ENCODE results near the gene RGP1. TPM values are rescaled to one million over a fixed set of nuclear protein-coding genes. Genes with fewer than 3 reads are reported as not detected.
A peak's percentile ranks its signal among the peaks of the same experiment; 100 is the strongest.

Gene RGP1
- total RNA-seq, 1 donor from 2014 or later, result 16.2 TPM

DNA sequence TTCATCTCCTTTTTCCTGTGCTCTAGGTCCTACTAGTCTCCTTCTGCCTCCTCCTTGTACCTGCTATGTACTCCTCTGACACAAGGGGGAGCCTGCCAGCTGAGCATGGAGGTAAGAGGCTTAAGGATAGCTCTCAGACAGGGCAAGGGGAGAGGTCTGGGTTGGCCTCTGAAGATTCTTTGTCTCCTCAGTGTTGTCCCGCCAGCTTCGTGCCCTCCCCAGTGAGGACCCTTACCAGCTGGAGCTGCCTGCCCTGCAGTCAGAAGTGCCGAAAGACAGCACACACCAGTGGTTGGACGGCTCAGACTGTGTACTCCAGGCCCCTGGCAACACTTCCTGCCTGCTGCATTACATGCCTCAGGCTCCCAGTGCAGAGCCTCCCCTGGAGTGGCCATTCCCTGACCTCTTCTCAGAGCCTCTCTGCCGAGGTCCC is 12.9 kb upstream of the RGP1 start:
- H3K27me3 ChIP-seq, result no peaks in the 10 kb centered on the region
- no peak overlapping the region for H3K4me3 ChIP-seq
- peaks cover 0 to 57% of the 10 kb centered on the region in 2 donors for H3K36me3 ChIP-seq
- H3K9me3 ChIP-seq, result no peaks in the 10 kb centered on the region
- H3K4me1 ChIP-seq, result peaks cover 17% of the 10 kb centered on the region
- H3K27ac ChIP-seq, result no peak overlapping the region
- no peak for TF ChIP-seq POLR2A (IDR thresholded peaks at IDR 0.05)
- TF ChIP-seq, protein P1, sequence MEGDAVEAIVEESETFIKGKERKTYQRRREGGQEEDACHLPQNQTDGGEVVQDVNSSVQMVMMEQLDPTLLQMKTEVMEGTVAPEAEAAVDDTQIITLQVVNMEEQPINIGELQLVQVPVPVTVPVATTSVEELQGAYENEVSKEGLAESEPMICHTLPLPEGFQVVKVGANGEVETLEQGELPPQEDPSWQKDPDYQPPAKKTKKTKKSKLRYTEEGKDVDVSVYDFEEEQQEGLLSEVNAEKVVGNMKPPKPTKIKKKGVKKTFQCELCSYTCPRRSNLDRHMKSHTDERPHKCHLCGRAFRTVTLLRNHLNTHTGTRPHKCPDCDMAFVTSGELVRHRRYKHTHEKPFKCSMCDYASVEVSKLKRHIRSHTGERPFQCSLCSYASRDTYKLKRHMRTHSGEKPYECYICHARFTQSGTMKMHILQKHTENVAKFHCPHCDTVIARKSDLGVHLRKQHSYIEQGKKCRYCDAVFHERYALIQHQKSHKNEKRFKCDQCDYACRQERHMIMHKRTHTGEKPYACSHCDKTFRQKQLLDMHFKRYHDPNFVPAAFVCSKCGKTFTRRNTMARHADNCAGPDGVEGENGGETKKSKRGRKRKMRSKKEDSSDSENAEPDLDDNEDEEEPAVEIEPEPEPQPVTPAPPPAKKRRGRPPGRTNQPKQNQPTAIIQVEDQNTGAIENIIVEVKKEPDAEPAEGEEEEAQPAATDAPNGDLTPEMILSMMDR (IDR thresholded peaks at IDR 0.05), result peak; percentile 8 to 60 (median 25)
- no peak for DNase-seq (ENCODE audit: extremely low spot score in 2 of 2)
- intact Hi-C loops (cut with DNase I), result no loop called here

DNA sequence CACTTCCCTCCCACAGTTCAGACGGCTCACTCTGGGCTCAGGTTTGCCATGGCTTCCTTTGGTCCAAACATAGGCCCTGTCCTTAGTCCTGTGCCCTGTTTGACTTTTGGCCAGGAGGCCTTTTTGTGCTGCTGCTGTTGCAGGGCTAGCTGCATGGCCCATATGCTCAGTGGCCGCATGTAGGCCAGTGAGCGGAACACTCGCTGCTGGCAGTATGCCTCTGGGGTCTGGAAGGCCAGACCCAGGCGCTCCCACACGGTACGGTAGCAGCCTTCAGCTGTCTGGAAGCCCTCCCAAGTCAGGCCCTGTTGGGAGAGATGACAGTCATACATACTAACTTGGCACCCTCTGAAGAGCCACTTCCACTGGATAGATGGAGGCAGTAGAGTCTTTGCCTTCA is 11.9 kb upstream of the RGP1 start:
- intact Hi-C loops (cut with DNase I), result no loop called here

GRCh38 chr9:35738186-35738585 is 10.9 kb upstream of the RGP1 start:
- Histone ChIP-seq H3K36me3 (peaks cover 0 to 76% of the 10 kb centered on the region in 2 donors), H3K27me3 (no peaks in the 10 kb centered on the region), H3K9me3 (no peaks in the 10 kb centered on the region), H3K27ac (no peak overlapping the region), H3K4me3 (no peak overlapping the region), H3K4me1 (peaks cover 10% of the 10 kb centered on the region)
- TF ChIP-seq POLR2AphosphoS5 (IDR thresholded peaks at IDR 0.05; ENCODE audit: insufficient read depth in 1 of 2, low read depth in 1 of 2) (no peak), POLR2A (IDR thresholded peaks at IDR 0.05) (no peak)
- TF ChIP-seq, protein P1 (IDR thresholded peaks at IDR 0.05), result no peak
- no peak for DNase-seq (ENCODE audit: extremely low spot score in 2 of 2)
- intact Hi-C loops (cut with DNase I), result no loop called here

More for the DNA sequence above, 11.9 kb upstream of the RGP1 start:
- DNase-seq (ENCODE audit: extremely low spot score in 2 of 2), result no peak
- Histone ChIP-seq H3K4me1 (peaks cover 14% of the 10 kb centered on the region), H3K4me3 (no peak overlapping the region), H3K36me3 (peaks cover 0 to 66% of the 10 kb centered on the region in 2 donors), H3K9me3 (no peaks in the 10 kb centered on the region), H3K27ac (no peak overlapping the region), H3K27me3 (no peaks in the 10 kb centered on the region)
- no peak for TF ChIP-seq POLR2AphosphoS5 (IDR thresholded peaks at IDR 0.05; ENCODE audit: insufficient read depth in 1 of 2, low read depth in 1 of 2)
- TF ChIP-seq, protein P1 (IDR thresholded peaks at IDR 0.05), result no peak
- no peak for TF ChIP-seq POLR2A (IDR thresholded peaks at IDR 0.05)

GRCh38 chr9:35738924-35739323 is 10.2 kb upstream of the RGP1 start:
- Histone ChIP-seq H3K27me3 (no peaks in the 10 kb centered on the region), H3K36me3 (peaks cover 0 to 84% of the 10 kb centered on the region in 2 donors), H3K4me3 (no peak overlapping the region), H3K27ac (no peak overlapping the region), H3K4me1 (peaks cover 3% of the 10 kb centered on the region), H3K9me3 (no peaks in the 10 kb centered on the region)
- TF ChIP-seq POLR2A (IDR thresholded peaks at IDR 0.05), result no peak
- TF ChIP-seq, protein P1 (IDR thresholded peaks at IDR 0.05), result no peak
- no peak for TF ChIP-seq POLR2AphosphoS5 (IDR thresholded peaks at IDR 0.05; ENCODE audit: insufficient read depth in 1 of 2, low read depth in 1 of 2)
- intact Hi-C loops (cut with DNase I), result no loop called here
- DNase-seq (ENCODE audit: extremely low spot score in 2 of 2), result no peak

- intact Hi-C loops (cut with DNase I), result no loop called here
- DNase-seq (ENCODE audit: extremely low spot score in 2 of 2), result no peak
- Histone ChIP-seq H3K9me3 (no peaks in the 10 kb centered on the region), H3K4me3 (no peak overlapping the region), H3K27ac (no peak overlapping the region), H3K36me3 (peaks cover 0 to 90% of the 10 kb centered on the region in 2 donors), H3K4me1 (peaks cover 6% of the 10 kb centered on the region), H3K27me3 (no peaks in the 10 kb centered on the region)
- TF ChIP-seq POLR2AphosphoS5 (IDR thresholded peaks at IDR 0.05; ENCODE audit: insufficient read depth in 1 of 2, low read depth in 1 of 2) (no peak), POLR2A (IDR thresholded peaks at IDR 0.05) (no peak)
- TF ChIP-seq, protein P1 (IDR thresholded peaks at IDR 0.05), result no peak
These were observed 8.8 kb upstream of the RGP1 start for GRCh38 chr9:35740243-35740642.

Data from vagina (tissue), 2 donors.